Retinal pigment epithelial cell (primary cell): Measurements from ENCODE around the gene PKIG.

ENCODE experiments used
- DNase-seq: peaks from one replicate; pipeline ENCODE4 v3.0.0-alpha.2; 2010; ENCODE audit warnings: low read depth
- H3K4me3 ChIP-seq: 2 replicates; pipeline ENCODE4 v1.5.1; 2011; ENCODE audit warnings: mild to moderate bottlenecking, low read length, control low read depth, moderate library complexity
- CTCF ChIP-seq: conservative IDR thresholded peaks from 2 replicates; pipeline ENCODE4 v1.5.1; 2011; ENCODE audit warnings: low read depth, low read length, control low read depth, inconsistent platforms

Gene PKIG

GRCh38 chr20:44644230-44644617 lies 61.8 kb downstream of the PKIG start:
- TF ChIP-seq CTCF: no peak
- no peak overlapping the region for H3K4me3 ChIP-seq
- DNase-seq: no peak

- H3K4me3 ChIP-seq: no peak overlapping the region
- TF ChIP-seq CTCF: no peak
- DNase-seq: no peak
Observed at GRCh38 chr20:44644667-44645131, 62.3 kb downstream of the PKIG start.

- TF ChIP-seq CTCF: no peak
- DNase-seq: no peak
- no peak overlapping the region for H3K4me3 ChIP-seq
Observed at GRCh38 chr20:44646023-44646640, 63.8 kb downstream of the PKIG start.

- DNase-seq: no peak
- TF ChIP-seq CTCF: no peak
- H3K4me3 ChIP-seq: no peak overlapping the region
Observed at GRCh38 chr20:44646641-44647274, 64.4 kb downstream of the PKIG start.

GRCh38 chr20:44648068-44648467 lies 65.7 kb downstream of the PKIG start:
- TF ChIP-seq CTCF: no peak

GRCh38 chr20:44648579-44648978 lies 66.2 kb downstream of the PKIG start:
- no peak for DNase-seq
- peak; percentile 11 for TF ChIP-seq CTCF
- H3K4me3 ChIP-seq: no peak overlapping the region

More at GRCh38 chr20:44648068-44648467, 65.7 kb downstream of the PKIG start:
- no peak overlapping the region for H3K4me3 ChIP-seq
- no peak for DNase-seq

- H3K4me3 ChIP-seq: no peak overlapping the region
- TF ChIP-seq CTCF: no peak
- no peak for DNase-seq
Observed at GRCh38 chr20:44649126-44649525, 66.7 kb downstream of the PKIG start.
